Endodermal cell (in vitro differentiated cells): ENCODE data around the gene PCDHA2. TPM values are rescaled to one million over a fixed set of nuclear protein-coding genes. Genes with fewer than 3 reads are reported as not detected.
"Not testable (repeated sequence)": the region's sequence is repeated elsewhere in the genome, so short reads cannot be mapped to it uniquely, and the experiment has no call there.

Experiments used
- DNase-seq: peaks from one replicate; pipeline ENCODE4 v3.0.0-alpha.2; 2017
- H3K27ac ChIP-seq: 2 replicates; pipeline ENCODE4 v1.5.1; 2013; ENCODE audit warnings: mild to moderate bottlenecking, low read depth, low read length, moderate library complexity
- H3K27me3 ChIP-seq: 2 replicates; pipeline ENCODE4 v1.6.1; 2013; ENCODE audit warnings: mild to moderate bottlenecking, low read length, moderate library complexity; ENCODE audit not compliant: insufficient read depth, control insufficient read depth, poor library complexity, severe bottlenecking
- H3K36me3 ChIP-seq: 2 replicates; pipeline ENCODE4 v1.7.0; 2013; ENCODE audit warnings: mild to moderate bottlenecking, low read length, moderate library complexity; ENCODE audit not compliant: control insufficient read depth, insufficient read depth
- H3K4me1 ChIP-seq: one replicate; pipeline ENCODE4 v1.7.0; 2013; ENCODE audit warnings: low read length; ENCODE audit not compliant: control insufficient read depth, insufficient read depth
- H3K4me3 ChIP-seq: 2 replicates; pipeline ENCODE4 v1.5.1; 2013; ENCODE audit warnings: mild to moderate bottlenecking, low read length, moderate library complexity
- H3K9ac ChIP-seq: 2 replicates; pipeline ENCODE4 v1.6.1; 2013; ENCODE audit warnings: mild to moderate bottlenecking, low read length, moderate library complexity; ENCODE audit not compliant: poor library complexity, severe bottlenecking; ENCODE audit errors: extremely low read depth
- H3K9me3 ChIP-seq: 2 replicates; pipeline ENCODE4 v1.6.1; 2013; ENCODE audit warnings: mild to moderate bottlenecking, low read length, moderate library complexity; ENCODE audit not compliant: control insufficient read depth
- H3K27ac Mint-ChIP-seq: 2 replicates; pipeline ENCODE4 v1.8.0; 2020; ENCODE audit warnings: mixed read lengths
- H3K27me3 Mint-ChIP-seq: 2 replicates; pipeline ENCODE4 v1.8.0; 2021; ENCODE audit warnings: mild to moderate bottlenecking, mixed read lengths; ENCODE audit not compliant: insufficient read depth
- H3K36me3 Mint-ChIP-seq: 2 replicates; pipeline ENCODE4 v1.8.0; 2020; ENCODE audit warnings: low read depth, mixed read lengths
- H3K4me1 Mint-ChIP-seq: 2 replicates; pipeline ENCODE4 v1.8.0; 2020; ENCODE audit warnings: mixed read lengths
- H3K4me3 Mint-ChIP-seq: 2 replicates; pipeline ENCODE4 v1.8.0; 2020; ENCODE audit warnings: mild to moderate bottlenecking, moderate library complexity, mixed read lengths
- H3K9me3 Mint-ChIP-seq: 2 replicates; pipeline ENCODE4 v1.8.0; 2020; ENCODE audit warnings: mild to moderate bottlenecking, mixed read lengths
- WGBS, 2 experiments: methylation state at CpG; one replicate each; pipeline versions ENCODE4 v1.1.5 to v1.1.7; 2013; ENCODE audit warnings: missing lambda C conversion rate in 2 of 2, mixed read lengths in 1 of 2; ENCODE audit not compliant: insufficient coverage in 1 of 2, insufficient read length in 1 of 2; 5-methylcytosine and 5-hydroxymethylcytosine counted together
- total RNA-seq, 2 donors: library from RNA; stranded (reverse); fragmentation: NEBNext Ultra II Directional in 1 of 2; extraction: Animal tissue kit (Norgen Biotek cat#: 25700) in 1 of 2; gene quantifications; 2 replicates in 1 of 2; 3 replicates in 1 of 2; pipeline ENCODE4 v1.2.1, GENCODE V29; 2021
- TF ChIP-seq, protein P1 (sequence below): fragments of 200-600 bp; sonication (generic); conservative IDR thresholded peaks from 2 replicates; pipeline ENCODE4 v1.5.0; 2021; ENCODE audit warnings: antibody characterized with exemption, mild to moderate bottlenecking

PCDHA2 gene
- total RNA-seq, 2 donors from 2014 or later: 1.4 to 2.3 TPM

DNA sequence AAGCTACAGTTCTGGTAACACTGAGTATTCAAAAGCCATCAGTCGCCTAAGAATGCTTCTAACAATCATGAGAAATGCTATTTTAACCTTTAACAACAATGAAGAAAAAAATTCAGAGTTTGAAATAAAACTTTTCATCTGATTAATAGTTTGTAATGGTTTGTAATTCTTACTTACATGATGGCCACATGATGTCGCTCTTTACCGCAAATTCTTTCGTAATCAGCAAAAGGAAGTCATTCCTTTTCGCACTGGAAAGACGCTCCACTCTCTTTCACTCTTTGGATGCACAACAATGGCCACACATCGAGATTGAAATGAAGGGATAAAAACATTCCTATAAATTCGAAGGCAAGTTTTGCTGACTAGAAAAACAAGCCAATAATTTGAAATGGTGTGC, 39.3 kb downstream of the PCDHA2 start, which contains the start of gene PCDHA7:
Gene PCDHA7 (plus strand): TSS at position 277 of the 400 bp plus-strand sequence. CDS start 115 bp downstream, at position 392.
- H3K4me1 ChIP-seq: no peaks in the 10 kb centered on the region
- Mint-ChIP-seq H3K4me1 (peaks cover 8% of the 10 kb centered on the region), H3K27ac (peak within 1 kb of the TSS; percentile 96), H3K9me3 (peaks cover 13% of the 10 kb centered on the region), H3K36me3 (peaks cover 22% of the 10 kb centered on the region), H3K27me3 (no peaks in the 10 kb centered on the region), H3K4me3 (peak within 1 kb of the TSS; percentile 95)
- H3K4me3 ChIP-seq: no peak within 1 kb of the TSS
- no peaks in the 10 kb centered on the region for H3K36me3 ChIP-seq
- no peak for DNase-seq
- WGBS, 2 experiments: 87 to 88% methylated on average over 7 to 8 of the region's 8 CpGs
- no peak within 1 kb of the TSS for H3K27ac ChIP-seq
- H3K27me3 ChIP-seq: no peaks in the 10 kb centered on the region
- H3K9me3 ChIP-seq: no peaks in the 10 kb centered on the region
- TF ChIP-seq, protein P1, sequence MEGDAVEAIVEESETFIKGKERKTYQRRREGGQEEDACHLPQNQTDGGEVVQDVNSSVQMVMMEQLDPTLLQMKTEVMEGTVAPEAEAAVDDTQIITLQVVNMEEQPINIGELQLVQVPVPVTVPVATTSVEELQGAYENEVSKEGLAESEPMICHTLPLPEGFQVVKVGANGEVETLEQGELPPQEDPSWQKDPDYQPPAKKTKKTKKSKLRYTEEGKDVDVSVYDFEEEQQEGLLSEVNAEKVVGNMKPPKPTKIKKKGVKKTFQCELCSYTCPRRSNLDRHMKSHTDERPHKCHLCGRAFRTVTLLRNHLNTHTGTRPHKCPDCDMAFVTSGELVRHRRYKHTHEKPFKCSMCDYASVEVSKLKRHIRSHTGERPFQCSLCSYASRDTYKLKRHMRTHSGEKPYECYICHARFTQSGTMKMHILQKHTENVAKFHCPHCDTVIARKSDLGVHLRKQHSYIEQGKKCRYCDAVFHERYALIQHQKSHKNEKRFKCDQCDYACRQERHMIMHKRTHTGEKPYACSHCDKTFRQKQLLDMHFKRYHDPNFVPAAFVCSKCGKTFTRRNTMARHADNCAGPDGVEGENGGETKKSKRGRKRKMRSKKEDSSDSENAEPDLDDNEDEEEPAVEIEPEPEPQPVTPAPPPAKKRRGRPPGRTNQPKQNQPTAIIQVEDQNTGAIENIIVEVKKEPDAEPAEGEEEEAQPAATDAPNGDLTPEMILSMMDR: peak; percentile 72
- H3K9ac ChIP-seq: no peak within 1 kb of the TSS

DNA sequence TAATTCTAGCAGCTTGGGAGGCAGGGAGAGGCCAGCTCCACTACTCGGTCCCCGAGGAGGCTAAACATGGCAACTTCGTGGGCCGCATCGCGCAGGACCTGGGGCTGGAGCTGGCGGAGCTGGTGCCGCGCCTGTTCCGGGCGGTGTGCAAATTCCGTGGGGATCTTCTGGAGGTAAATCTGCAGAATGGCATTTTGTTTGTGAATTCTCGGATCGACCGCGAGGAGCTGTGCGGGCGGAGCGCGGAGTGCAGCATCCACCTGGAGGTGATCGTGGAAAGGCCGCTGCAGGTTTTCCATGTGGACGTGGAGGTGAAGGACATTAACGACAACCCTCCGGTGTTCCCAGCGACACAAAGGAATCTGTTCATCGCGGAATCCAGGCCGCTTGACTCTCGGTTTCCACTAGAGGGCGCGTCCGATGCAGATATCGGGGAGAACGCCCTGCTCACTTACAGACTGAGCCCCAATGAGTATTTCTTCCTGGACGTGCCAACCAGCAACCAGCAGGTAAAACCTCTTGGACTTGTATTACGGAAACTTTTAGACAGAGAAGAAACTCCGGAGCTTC, 39.9 kb downstream of the PCDHA2 start:
- not testable (repeated sequence) for H3K4me3 ChIP-seq, DNase-seq, H3K27me3 ChIP-seq, H3K4me1 ChIP-seq, H3K36me3 ChIP-seq, H3K27ac ChIP-seq, H3K4me1 Mint-ChIP-seq, H3K9me3 Mint-ChIP-seq, H3K9me3 ChIP-seq, H3K9ac ChIP-seq, H3K27me3 Mint-ChIP-seq
- H3K36me3 Mint-ChIP-seq: peaks cover 17% of the 10 kb centered on the region
- peak overlapping the region; percentile 96 for H3K27ac Mint-ChIP-seq
- WGBS, 2 experiments: 95 to 98% methylated on average over 16 to 23 of the region's 38 CpGs
- peak overlapping the region; percentile 95 for H3K4me3 Mint-ChIP-seq

DNA sequence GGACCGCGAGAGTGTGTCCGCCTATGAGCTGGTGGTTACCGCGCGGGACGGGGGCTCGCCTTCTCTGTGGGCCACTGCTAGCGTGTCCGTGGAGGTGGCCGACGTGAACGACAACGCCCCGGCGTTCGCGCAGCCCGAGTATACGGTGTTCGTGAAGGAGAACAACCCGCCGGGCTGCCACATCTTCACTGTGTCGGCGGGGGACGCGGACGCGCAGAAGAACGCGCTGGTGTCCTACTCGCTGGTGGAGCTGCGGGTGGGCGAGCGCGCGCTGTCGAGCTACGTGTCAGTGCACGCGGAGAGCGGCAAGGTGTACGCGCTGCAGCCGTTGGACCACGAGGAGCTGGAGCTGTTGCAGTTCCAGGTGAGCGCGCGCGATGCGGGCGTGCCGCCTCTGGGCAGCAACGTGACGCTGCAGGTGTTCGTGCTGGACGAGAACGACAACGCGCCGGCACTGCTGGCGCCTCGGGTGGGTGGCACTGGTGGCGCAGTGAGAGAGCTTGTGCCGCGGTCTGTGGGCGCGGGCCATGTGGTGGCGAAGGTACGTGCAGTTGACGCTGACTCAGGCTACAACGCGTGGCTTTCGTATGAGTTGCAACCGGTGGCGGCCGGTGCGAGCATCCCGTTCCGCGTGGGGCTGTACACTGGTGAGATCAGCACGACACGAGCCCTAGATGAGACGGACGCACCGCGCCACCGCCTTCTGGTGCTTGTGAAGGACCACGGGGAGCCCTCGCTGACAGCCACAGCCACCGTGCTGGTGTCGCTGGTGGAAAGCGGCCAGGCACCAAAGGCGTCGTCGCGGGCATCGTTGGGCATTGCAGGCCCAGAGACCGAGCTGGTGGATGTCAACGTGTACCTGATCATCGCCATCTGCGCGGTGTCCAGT, 41.2 kb downstream of the PCDHA2 start:
- Mint-ChIP-seq H3K4me3 (no peak overlapping the region), H3K9me3 (peaks cover 10% of the 10 kb centered on the region), H3K27ac (no peak overlapping the region), H3K4me1 (peaks cover 8% of the 10 kb centered on the region), H3K36me3 (peaks cover 14% of the 10 kb centered on the region), H3K27me3 (no peaks in the 10 kb centered on the region)
- Histone ChIP-seq H3K9ac (no peak overlapping the region), H3K4me1 (no peaks in the 10 kb centered on the region), H3K27ac (no peak overlapping the region), H3K4me3 (no peak overlapping the region), H3K27me3 (no peaks in the 10 kb centered on the region), H3K36me3 (no peaks in the 10 kb centered on the region), H3K9me3 (no peaks in the 10 kb centered on the region)
- TF ChIP-seq, protein P1: no peak
- WGBS, 2 experiments: 96 to 97% methylated on average over 75 to 103 of the region's 103 CpGs
- no peak for DNase-seq
